Activated CD8-positive, alpha-beta memory T cell treated with anti-CD3 and anti-CD28 coated beads for 36 hours (primary cell): ENCODE results near the gene REV1. TPM values are rescaled to one million over a fixed set of nuclear protein-coding genes. Genes with fewer than 3 reads are reported as not detected.
"Not testable (repeated sequence)": the region's sequence is repeated elsewhere in the genome, so short reads cannot be mapped to it uniquely, and the experiment has no call there.

Experiments
- CTCF ChIA-PET: fragments of 350-600 bp; sonication (Branson Sonifier 250); formaldehyde crosslinking; loops from one replicate; lab custom pipeline; 2021; ENCODE audit warnings: antibody characterized with exemption; lab: Charles Lee
- POLR2A ChIA-PET: fragments of 350-600 bp; sonication (Branson Sonifier 250); formaldehyde crosslinking; loops from one replicate; lab custom pipeline; 2021; ENCODE audit warnings: antibody characterized with exemption; lab: Charles Lee
- total RNA-seq, 2 experiments: library from RNA; stranded (reverse); gene quantifications; one replicate each; pipeline ENCODE4 v1.2.3, GENCODE V29; 2021

REV1 gene
- total RNA-seq, result 10 to 100 TPM; 31.1 to 31.5 TPM

GRCh38 chr2:99489761-99490622 is at the start of gene REV1:
Gene REV1 (minus strand): TSS chr2:99490017. CDS start chr2:99464975, 25,042 bp downstream.
- CTCF ChIA-PET, result interaction anchor here (1.4 to 1.6 kb wide), 2 partner anchors 50 to 81 kb away, joined by 3 to 5 read pairs; no protein-coding TSS in a partner anchor
- POLR2A ChIA-PET, result interaction anchor here (0.8 kb wide), 1 partner anchor 153 kb away, joined by 6 read pairs; the partner anchor contains the start of gene EIF5B

- POLR2A ChIA-PET, result no interaction called here
- CTCF ChIA-PET, result interaction anchor here (0.6 kb wide), 1 partner anchor 143 kb away, joined by 3 read pairs; no protein-coding TSS in a partner anchor
These were observed 48.2 kb upstream of the REV1 start for GRCh38 chr2:99537910-99538485.

- ChIA-PET CTCF (no interaction called here), POLR2A (no interaction called here)
These were observed 34.2 kb upstream of the REV1 start for GRCh38 chr2:99524056-99524455.

GRCh38 chr2:99522157-99522556 is 32.3 kb upstream of the REV1 start:
- ChIA-PET CTCF (no interaction called here), POLR2A (no interaction called here)

- ChIA-PET CTCF (no interaction called here), POLR2A (no interaction called here)
These were observed 31.0 kb upstream of the REV1 start for GRCh38 chr2:99520813-99521212.

- ChIA-PET POLR2A (no interaction called here), CTCF (no interaction called here)
These were observed 30.4 kb upstream of the REV1 start for GRCh38 chr2:99520195-99520594.

GRCh38 chr2:99514357-99514756 is 24.5 kb upstream of the REV1 start:
- ChIA-PET CTCF (no interaction called here), POLR2A (no interaction called here)

- ChIA-PET POLR2A (no interaction called here), CTCF (no interaction called here)
These were observed 22.4 kb upstream of the REV1 start for GRCh38 chr2:99512181-99512591.

- CTCF ChIA-PET, result no interaction called here
- POLR2A ChIA-PET, result no interaction called here
These were observed 19.6 kb upstream of the REV1 start for GRCh38 chr2:99509387-99509786.

GRCh38 chr2:99507937-99508818 is 18.4 kb upstream of the REV1 start:
- POLR2A ChIA-PET, result no interaction called here
- CTCF ChIA-PET, result interaction anchor here (0.6 kb wide), 1 partner anchor 18 kb away, joined by 3 read pairs; no protein-coding TSS in a partner anchor

GRCh38 chr2:99504844-99505584 is 15.2 kb upstream of the REV1 start:
- ChIA-PET CTCF (interaction anchor here (0.6 kb wide), 1 partner anchor 733 kb away, joined by 3 read pairs; no protein-coding TSS in a partner anchor), POLR2A (no interaction called here)

GRCh38 chr2:99503662-99504416 is 14.0 kb upstream of the REV1 start:
- POLR2A ChIA-PET, CTCF ChIA-PET: not testable (repeated sequence)

- ChIA-PET POLR2A (no interaction called here), CTCF (no interaction called here)
These were observed 6.2 kb upstream of the REV1 start for GRCh38 chr2:99496021-99496420.

- ChIA-PET CTCF (no interaction called here), POLR2A (no interaction called here)
These were observed 5.5 kb upstream of the REV1 start for GRCh38 chr2:99495115-99495860.

- POLR2A ChIA-PET, result no interaction called here
These were observed 2.9 kb upstream of the REV1 start for GRCh38 chr2:99492721-99493120.

GRCh38 chr2:99490623-99491461 is 1.0 kb upstream of the REV1 start:
- ChIA-PET POLR2A (interaction anchor here (0.8 kb wide), 1 partner anchor 153 kb away, joined by 6 read pairs; the partner anchor contains the start of gene EIF5B), CTCF (interaction anchor here (1.4 to 1.6 kb wide), 2 partner anchors 51 to 82 kb away, joined by 3 to 5 read pairs; no protein-coding TSS in a partner anchor)

More at GRCh38 chr2:99492721-99493120, 2.9 kb upstream of the REV1 start:
- CTCF ChIA-PET, result no interaction called here
